Breast epithelium (tissue), 4 donors: ENCODE results near the gene FYN. TPM values are rescaled to one million over a fixed set of nuclear protein-coding genes. Genes with fewer than 3 reads are reported as not detected.
A peak's percentile ranks its signal among the peaks of the same experiment; 100 is the strongest.

ENCODE experiments used
- DNase-seq, 2 donors: peaks; one replicate each; pipeline ENCODE4 v3.0.0-alpha.2; 2019; ENCODE audit warnings: low spot score in 2 of 2
- H3K27ac ChIP-seq, 2 donors: fragments of 200-600 bp; sonication (generic) in 1 of 2; one replicate each; pipeline ENCODE4 v1.5.1; 2016 to 2019; ENCODE audit warnings: mild to moderate bottlenecking in 1 of 2
- H3K27me3 ChIP-seq, 2 donors: fragments of 200-600 bp; sonication (generic) in 1 of 2; one replicate each; pipeline versions ENCODE4 v1.5.1 to v1.6.0; 2017 to 2019; ENCODE audit warnings: control low read depth in 1 of 2, mild to moderate bottlenecking in 1 of 2
- H3K36me3 ChIP-seq: fragments of 200-600 bp; one replicate; pipeline ENCODE4 v1.5.1; 2019
- H3K4me1 ChIP-seq, 2 donors: fragments of 200-600 bp; sonication (generic); one replicate each; pipeline ENCODE4 v1.5.1; 2016 to 2019; ENCODE audit warnings: control low read depth in 1 of 2
- H3K4me3 ChIP-seq, 3 donors: fragments of 200-600 bp; sonication (generic); 1 replicate in 2 of 3; 2 replicates in 1 of 3; pipeline ENCODE4 v1.5.1; 2016 to 2019; ENCODE audit warnings: mild to moderate bottlenecking in 3 of 3, moderate library complexity in 2 of 3
- H3K9me3 ChIP-seq, 2 donors: fragments of 200-600 bp; sonication (generic) in 1 of 2; one replicate each; pipeline ENCODE4 v1.5.1; 2016 to 2019; ENCODE audit warnings: control low read depth in 1 of 2
- POLR2A ChIP-seq: fragments of 450-650 bp; IDR thresholded peaks from one replicate; pipeline ENCODE4 v1.6.1; 2016; ENCODE audit warnings: antibody characterized with exemption, mild to moderate bottlenecking, moderate library complexity
- POLR2AphosphoS5 ChIP-seq, 3 donors: sonication (generic); formaldehyde crosslinking; IDR thresholded peaks; one replicate each; pipeline ENCODE4 v1.6.1; 2017; ENCODE audit warnings: antibody characterized with exemption in 3 of 3
- intact Hi-C: fragments of 100-400 bp; cut with DNase I; formaldehyde crosslinking; loops from one replicate; pipeline ENCODE4 v1.15.1; 2023; ENCODE audit warnings: low total_unique reads
- total RNA-seq, 3 donors: library from RNA; depleted of rRNA; stranded (reverse); fragments of >200 nt; gene quantifications; one replicate each; pipeline ENCODE4 v1.1.0, GENCODE V29; 2016
- TF ChIP-seq, protein P1 (sequence below), 3 donors: fragments of 450-650 bp; IDR thresholded peaks; one replicate each; pipeline ENCODE4 v1.5.1; 2016 to 2017; ENCODE audit warnings: antibody characterized with exemption in 3 of 3, mild to moderate bottlenecking in 3 of 3, moderate library complexity in 3 of 3

The FYN gene
- total RNA-seq, 3 donors from 2014 or later, result 44.8 to 209 (median 111) TPM

DNA sequence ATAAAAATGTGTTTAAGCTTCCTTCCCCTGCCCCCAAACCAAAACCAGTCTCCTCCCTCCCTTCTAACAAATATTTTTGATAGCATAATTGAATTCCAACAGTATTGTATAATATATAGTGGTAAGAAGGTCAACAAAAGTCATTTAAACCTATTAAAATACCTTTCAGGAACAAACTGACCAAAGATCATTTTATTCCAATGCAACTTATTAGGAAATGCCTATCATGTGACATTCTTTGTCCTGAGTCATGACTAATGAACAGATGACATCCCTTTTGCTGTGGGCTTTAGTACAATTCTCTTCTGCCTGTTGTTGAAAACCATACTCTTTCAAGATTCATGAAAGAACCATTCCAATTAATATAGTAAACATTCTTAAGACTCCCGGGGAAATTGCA is 216.1 kb downstream of the FYN start:
- DNase-seq, result no peak
- TF ChIP-seq, protein P1, sequence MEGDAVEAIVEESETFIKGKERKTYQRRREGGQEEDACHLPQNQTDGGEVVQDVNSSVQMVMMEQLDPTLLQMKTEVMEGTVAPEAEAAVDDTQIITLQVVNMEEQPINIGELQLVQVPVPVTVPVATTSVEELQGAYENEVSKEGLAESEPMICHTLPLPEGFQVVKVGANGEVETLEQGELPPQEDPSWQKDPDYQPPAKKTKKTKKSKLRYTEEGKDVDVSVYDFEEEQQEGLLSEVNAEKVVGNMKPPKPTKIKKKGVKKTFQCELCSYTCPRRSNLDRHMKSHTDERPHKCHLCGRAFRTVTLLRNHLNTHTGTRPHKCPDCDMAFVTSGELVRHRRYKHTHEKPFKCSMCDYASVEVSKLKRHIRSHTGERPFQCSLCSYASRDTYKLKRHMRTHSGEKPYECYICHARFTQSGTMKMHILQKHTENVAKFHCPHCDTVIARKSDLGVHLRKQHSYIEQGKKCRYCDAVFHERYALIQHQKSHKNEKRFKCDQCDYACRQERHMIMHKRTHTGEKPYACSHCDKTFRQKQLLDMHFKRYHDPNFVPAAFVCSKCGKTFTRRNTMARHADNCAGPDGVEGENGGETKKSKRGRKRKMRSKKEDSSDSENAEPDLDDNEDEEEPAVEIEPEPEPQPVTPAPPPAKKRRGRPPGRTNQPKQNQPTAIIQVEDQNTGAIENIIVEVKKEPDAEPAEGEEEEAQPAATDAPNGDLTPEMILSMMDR (IDR thresholded peaks at IDR 0.05), result no peak
- TF ChIP-seq POLR2AphosphoS5 (IDR thresholded peaks at IDR 0.05) (no peak), POLR2A (no peak)
- no peaks in the 10 kb centered on the region for H3K9me3 ChIP-seq
- H3K4me1 ChIP-seq, result no peaks in the 10 kb centered on the region
- intact Hi-C loops, result no loop called here
- no peaks in the 10 kb centered on the region for H3K36me3 ChIP-seq
- no peaks in the 10 kb centered on the region for H3K27me3 ChIP-seq
- peak overlapping the region; percentile 56 to 68 for H3K27ac ChIP-seq
- no peak overlapping the region for H3K4me3 ChIP-seq

DNA sequence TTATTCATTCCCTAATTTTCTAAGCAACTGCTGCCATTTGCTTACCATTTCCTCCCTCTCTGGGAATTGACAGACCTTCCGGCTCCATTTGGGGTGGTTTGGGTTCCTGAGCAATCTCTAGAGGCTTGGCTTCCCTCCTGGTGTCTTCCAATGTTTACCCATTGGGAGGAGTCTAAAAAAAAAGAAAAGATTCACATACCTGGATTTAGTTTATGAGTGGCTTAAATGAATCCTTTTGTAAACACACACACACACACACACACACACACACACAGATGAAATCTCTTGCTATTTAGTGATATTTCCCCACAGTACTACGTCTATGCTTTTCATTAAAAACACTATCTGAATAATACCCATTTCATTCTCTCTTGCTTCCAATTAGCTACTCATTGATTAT is 219.3 kb downstream of the FYN start:
- intact Hi-C loops, result no loop called here
- no peaks in the 10 kb centered on the region for H3K9me3 ChIP-seq
- H3K27me3 ChIP-seq, result no peaks in the 10 kb centered on the region
- H3K4me3 ChIP-seq, result no peak overlapping the region
- H3K27ac ChIP-seq, result no peak overlapping the region
- TF ChIP-seq POLR2AphosphoS5 (IDR thresholded peaks at IDR 0.05) (no peak), POLR2A (no peak)
- TF ChIP-seq, protein P1 (IDR thresholded peaks at IDR 0.05), result no peak
- DNase-seq, result no peak
- H3K4me1 ChIP-seq, result no peaks in the 10 kb centered on the region
- H3K36me3 ChIP-seq, result no peaks in the 10 kb centered on the region

DNA sequence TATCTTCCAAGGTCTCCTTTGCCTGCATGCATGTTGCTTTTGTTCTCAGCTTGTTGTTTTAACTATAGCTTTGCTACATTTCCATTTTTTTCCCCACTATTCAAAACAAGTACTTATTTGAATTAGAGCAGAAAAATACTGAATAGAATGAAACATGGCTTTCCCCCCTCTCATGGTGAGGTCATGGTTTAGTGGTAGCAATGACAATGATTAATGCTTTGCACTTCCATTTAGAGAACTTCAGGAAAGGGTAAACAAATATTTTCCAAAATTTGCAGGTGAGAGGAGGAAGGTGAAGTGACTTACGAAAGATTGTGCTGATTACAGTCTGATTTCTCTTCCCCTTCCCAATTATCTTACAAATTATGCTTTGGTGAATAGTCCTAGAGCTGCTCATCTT is 219.8 kb downstream of the FYN start:
- Histone ChIP-seq H3K4me1 (no peaks in the 10 kb centered on the region), H3K27me3 (no peaks in the 10 kb centered on the region), H3K36me3 (no peaks in the 10 kb centered on the region), H3K4me3 (no peak overlapping the region), H3K9me3 (no peaks in the 10 kb centered on the region), H3K27ac (no peak overlapping the region)
- DNase-seq, result no peak
- intact Hi-C loops, result no loop called here
- TF ChIP-seq, protein P1 (IDR thresholded peaks at IDR 0.05), result no peak
- TF ChIP-seq POLR2AphosphoS5 (IDR thresholded peaks at IDR 0.05) (no peak), POLR2A (no peak)

DNA sequence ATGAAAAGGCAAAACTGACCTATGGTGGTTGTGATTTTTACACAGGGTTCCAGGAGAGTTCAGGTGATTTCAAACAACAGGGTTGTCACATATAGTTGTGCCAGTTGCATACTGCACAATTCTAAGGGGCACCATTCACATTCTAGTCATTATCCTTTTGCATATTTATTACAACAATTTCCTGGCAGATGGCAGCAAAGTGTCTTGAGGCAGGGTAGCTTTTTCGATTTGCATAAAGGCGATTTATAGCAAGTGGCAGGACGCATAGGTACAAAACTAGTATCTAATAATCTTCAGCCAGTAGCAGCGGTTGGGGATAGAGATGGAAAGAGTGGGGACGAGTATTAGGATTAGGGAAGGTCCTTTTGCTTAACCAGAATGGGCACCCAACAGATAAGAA is 221.1 kb downstream of the FYN start:
- no peaks in the 10 kb centered on the region for H3K36me3 ChIP-seq
- no peak overlapping the region for H3K27ac ChIP-seq
- H3K4me3 ChIP-seq, result no peak overlapping the region
- DNase-seq, result no peak
- H3K9me3 ChIP-seq, result no peaks in the 10 kb centered on the region
- intact Hi-C loops, result no loop called here
- no peaks in the 10 kb centered on the region for H3K27me3 ChIP-seq
- H3K4me1 ChIP-seq, result no peaks in the 10 kb centered on the region
- TF ChIP-seq POLR2A, result no peak
- TF ChIP-seq, protein P1 (IDR thresholded peaks at IDR 0.05), result no peak
- no peak for TF ChIP-seq POLR2AphosphoS5 (IDR thresholded peaks at IDR 0.05)

DNA sequence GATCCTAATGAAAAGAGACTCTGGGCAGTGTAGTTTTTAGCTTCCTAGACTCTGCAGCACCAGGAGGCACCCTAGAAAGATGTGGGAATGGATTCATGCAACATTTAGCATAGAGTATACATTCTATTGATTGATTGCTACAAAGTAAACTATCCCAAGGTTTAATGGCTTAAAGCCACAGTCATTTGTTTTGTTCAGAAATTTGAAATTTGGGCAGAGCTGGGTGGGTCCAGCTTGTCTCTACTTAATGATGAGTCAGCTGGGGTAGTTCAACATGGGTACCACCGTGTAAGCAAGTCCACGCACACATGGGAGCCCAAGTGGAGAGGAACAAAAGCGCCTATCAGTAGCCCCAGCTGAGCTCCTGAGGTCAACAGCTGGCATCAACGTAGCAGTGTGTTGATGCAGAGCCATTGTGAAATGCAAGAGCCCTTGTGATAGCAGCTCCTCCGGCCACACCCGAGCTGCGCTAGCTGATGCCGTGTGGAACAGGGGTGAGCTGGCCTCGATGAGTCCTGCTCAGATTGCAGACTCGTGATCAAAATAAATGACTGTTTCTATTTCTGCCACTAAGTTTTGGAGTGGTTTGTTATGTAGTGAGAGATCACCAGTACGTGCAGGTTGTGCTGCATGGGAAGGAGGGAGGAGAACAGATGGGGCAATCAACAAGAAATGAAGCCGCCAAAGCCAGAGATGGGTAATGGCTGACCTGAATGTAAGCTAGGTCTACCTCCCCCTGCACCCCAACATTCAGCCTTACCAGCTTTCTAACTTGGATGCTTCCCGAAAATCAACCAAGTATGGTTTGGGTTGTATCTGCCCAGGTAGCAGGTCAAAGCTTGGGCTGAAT is 221.8 kb downstream of the FYN start:
- Histone ChIP-seq H3K27ac (no peak overlapping the region), H3K36me3 (no peaks in the 10 kb centered on the region), H3K4me3 (no peak overlapping the region), H3K27me3 (no peaks in the 10 kb centered on the region), H3K9me3 (no peaks in the 10 kb centered on the region), H3K4me1 (no peaks in the 10 kb centered on the region)
- intact Hi-C loops, result no loop called here
- DNase-seq, result no peak
- no peak for TF ChIP-seq POLR2A
